B cell (primary cell): ENCODE results near the gene SMARCC2. TPM values are rescaled to one million over a fixed set of nuclear protein-coding genes. Genes with fewer than 3 reads are reported as not detected.

ENCODE experiments used
- ATAC-seq: fragments of 200-7000 bp; cut with Tn5 transposase; one replicate; pipeline ENCODE4 v1.10.0; 2021; ENCODE audit warnings: low read depth, mild to moderate bottlenecking, moderate number of reproducible peaks, moderate library complexity
- CTCF ChIA-PET: fragments of 350-600 bp; sonication (Branson Sonifier 250); formaldehyde crosslinking; loops from one replicate; lab custom pipeline; 2021; ENCODE audit warnings: antibody characterized with exemption, inconsistent platforms; lab: Charles Lee
- POLR2A ChIA-PET: fragments of 350-600 bp; sonication (Branson Sonifier 250); formaldehyde crosslinking; loops from one replicate; lab custom pipeline; 2021; ENCODE audit warnings: antibody characterized with exemption; lab: Charles Lee
- DNase-seq: peaks from one replicate; pipeline ENCODE4 v3.0.0; 2013
- H2AFZ ChIP-seq: 2 replicates; pipeline ENCODE4 v1.6.1; 2012; ENCODE audit warnings: mild to moderate bottlenecking, low read depth, low read length; ENCODE audit not compliant: insufficient read depth, poor library complexity, severe bottlenecking
- H3K27ac ChIP-seq, 2 donors: 1 replicate in 1 of 2; 2 replicates in 1 of 2; pipeline ENCODE4 v1.5.1; 2012 to 2013; ENCODE audit warnings: low read length in 2 of 2, mild to moderate bottlenecking in 2 of 2, moderate library complexity in 1 of 2
- H3K27me3 ChIP-seq, 4 experiments: fragments of 200-600 bp in 1 of 4; sonication (generic) in 1 of 4; replicated peaks in 1 of 4; 1 replicate in 2 of 4; 2 replicates in 2 of 4; pipeline versions ENCODE4 v1.6.1 to v1.7.0; 2013 to 2016; ENCODE audit warnings: low read length in 3 of 4, mild to moderate bottlenecking in 2 of 4, mixed read lengths in 1 of 4, moderate library complexity in 1 of 4; ENCODE audit not compliant: insufficient read depth in 4 of 4, control insufficient read depth in 3 of 4; ENCODE audit errors: control extremely low read depth in 1 of 4
- H3K36me3 ChIP-seq, 2 experiments: replicated peaks in 1 of 2; 1 replicate in 1 of 2; 2 replicates in 1 of 2; pipeline versions ENCODE4 v1.6.1 to v1.7.1; 2013; ENCODE audit warnings: low read length in 1 of 2; ENCODE audit not compliant: insufficient read depth in 2 of 2, control insufficient read depth in 1 of 2; ENCODE audit errors: control extremely low read depth in 1 of 2, extremely low read depth in 1 of 2
- H3K4me1 ChIP-seq, 2 donors: fragments of 200-600 bp in 1 of 2; sonication (generic) in 1 of 2; 1 replicate in 1 of 2; 2 replicates in 1 of 2; pipeline versions ENCODE4 v1.5.1 to v1.6.1; 2013 to 2017; ENCODE audit warnings: low read length in 2 of 2; ENCODE audit not compliant: control insufficient read depth in 2 of 2, insufficient read depth in 2 of 2
- H3K4me2 ChIP-seq: replicated peaks from 2 replicates; pipeline ENCODE3; 2012; ENCODE audit warnings: mild to moderate bottlenecking, low read depth, low read length; ENCODE audit not compliant: poor library complexity, severe bottlenecking
- H3K4me3 ChIP-seq, 5 experiments: fragments of 200-600 bp in 1 of 5; sonication (generic) in 1 of 5; 1 replicate in 3 of 5; 2 replicates in 2 of 5; pipeline versions ENCODE4 v1.5.1 to v1.7.0; 2011 to 2016; ENCODE audit warnings: low read length in 4 of 5, mild to moderate bottlenecking in 4 of 5, low read depth in 2 of 5, control low read depth in 1 of 5, moderate library complexity in 1 of 5; ENCODE audit not compliant: insufficient read depth in 1 of 5; ENCODE audit errors: control extremely low read depth in 1 of 5, extremely low read depth in 1 of 5
- H3K79me2 ChIP-seq: fragments of 200-600 bp; sonication (generic); one replicate; pipeline ENCODE4 v1.6.0; 2016; ENCODE audit warnings: low read length; ENCODE audit not compliant: control insufficient read depth, insufficient read depth
- H3K9ac ChIP-seq: fragments of 200-600 bp; sonication (generic); 2 replicates; pipeline ENCODE4 v1.6.1; 2017; ENCODE audit warnings: mild to moderate bottlenecking, low read length, moderate library complexity
- H3K9me3 ChIP-seq, 3 donors: one replicate each; pipeline versions ENCODE4 v1.6.1 to v1.7.1; 2013; ENCODE audit warnings: low read length in 2 of 3; ENCODE audit not compliant: control insufficient read depth in 2 of 3, insufficient read depth in 1 of 3; ENCODE audit errors: control extremely low read depth in 1 of 3
- H4K20me1 ChIP-seq: 2 replicates; pipeline ENCODE4 v1.6.0; 2012; ENCODE audit warnings: mild to moderate bottlenecking, low read length; ENCODE audit not compliant: insufficient read depth, control insufficient read depth, poor library complexity, severe bottlenecking
- H3K27ac Mint-ChIP-seq: one replicate; pipeline ENCODE4 v1.8.0; 2021; ENCODE audit warnings: mixed read lengths
- H3K27me3 Mint-ChIP-seq: one replicate; pipeline ENCODE4 v1.8.0; 2021; ENCODE audit warnings: mixed read lengths
- H3K4me1 Mint-ChIP-seq: one replicate; pipeline ENCODE4 v1.8.0; 2021; ENCODE audit warnings: mixed read lengths
- H3K4me3 Mint-ChIP-seq: one replicate; pipeline ENCODE4 v1.8.0; 2021; ENCODE audit warnings: mixed read lengths
- H3K9me3 Mint-ChIP-seq: one replicate; pipeline ENCODE4 v1.8.0; 2022; ENCODE audit warnings: mixed read lengths; ENCODE audit not compliant: insufficient read depth
- CTCF ChIP-seq: fragments of 200-600 bp; IDR thresholded peaks from one replicate; pipeline ENCODE4 v1.8.0; 2022; ENCODE audit warnings: antibody characterized with exemption, mild to moderate bottlenecking
- EZH2 ChIP-seq: IDR thresholded peaks from 2 replicates; pipeline ENCODE4 v1.6.1; 2012; ENCODE audit warnings: borderline replicate concordance, low read depth, mild to moderate bottlenecking, moderate library complexity, low read length; ENCODE audit not compliant: insufficient read depth, poor library complexity, severe bottlenecking
- WGBS: methylation state at CpG from one replicate; pipeline ENCODE4 v1.1.5; 2013; ENCODE audit warnings: missing lambda C conversion rate; ENCODE audit not compliant: insufficient coverage; 5-methylcytosine and 5-hydroxymethylcytosine counted together
- intact Hi-C: fragments of 100-400 bp; cut with micrococcal nuclease; formaldehyde crosslinking; loops from one replicate; pipeline ENCODE4 v1.10.0; 2022
- polyA plus RNA-seq: library from polyadenylated mRNA; depleted of rRNA; stranded (reverse); fragments of >200 nt; gene quantifications from 2 replicates; pipeline ENCODE4 v1.2.3, GENCODE V29; 2012
- total RNA-seq, 2 donors: library from RNA; stranded (reverse); fragments of 120-200 nt in 1 of 2; gene quantifications; 1 replicate in 1 of 2; 2 replicates in 1 of 2; pipeline versions ENCODE4 v1.2.3 to v1.2.4, GENCODE V29; 2013 to 2022

The SMARCC2 gene
- total and polyA plus RNA-seq, 2 donors (not counting 1 experiment from before 2014, with no cell fraction given) = 70.4 to 198 TPM

- H3K79me2 ChIP-seq = peaks cover 18% of the 10 kb centered on the region
- Mint-ChIP-seq H3K27me3 (no peaks in the 10 kb centered on the region), H3K4me1 (peaks cover 28% of the 10 kb centered on the region), H3K9me3 (no peaks in the 10 kb centered on the region), H3K27ac (peak overlapping the region; percentile 53), H3K4me3 (no peak overlapping the region)
- H3K27ac ChIP-seq = no peak overlapping the region
- ChIA-PET CTCF (interaction anchor here (0.8 to 3.1 kb wide), 3 partner anchors 19 to 106 kb away, joined by 3 to 24 read pairs (median 3); partner anchors contain the start of gene SMARCC2), POLR2A (interaction anchor here (1.2 to 1.3 kb wide), 2 partner anchors 13 to 26 kb away, joined by 3 read pairs; no protein-coding TSS in a partner anchor)
- DNase-seq (no peak), ATAC-seq (no peak)
- H3K4me1 ChIP-seq = peaks cover 20 to 26% of the 10 kb centered on the region in 2 donors
- no peak for TF ChIP-seq EZH2
- TF ChIP-seq CTCF = no peak
- no peak overlapping the region for H3K9ac ChIP-seq
- H3K9me3 ChIP-seq = no peaks in the 10 kb centered on the region
- H3K4me3 ChIP-seq = no peak overlapping the region
- H3K4me2 ChIP-seq = no peak overlapping the region
- peaks cover 14% of the 10 kb centered on the region for H4K20me1 ChIP-seq
- peaks cover 7 to 86% of the 10 kb centered on the region in 2 experiments for H3K36me3 ChIP-seq
- no peaks in the 10 kb centered on the region for H3K27me3 ChIP-seq
- no peak overlapping the region for H2AFZ ChIP-seq
- intact Hi-C loops = no loop called here
- 89% methylated on average over 5 of the region's 11 CpGs for WGBS
Measured at GRCh38 chr12:56163533-56164344, 25.5 kb downstream of the SMARCC2 start.
